Mammary epithelial cell (primary cell): ENCODE results near the gene GSTM2.

Experiments
- CTCF ChIP-seq, 2 donors: IDR thresholded peaks in 1 of 2; conservative IDR thresholded peaks in 1 of 2; 2 replicates each; pipeline ENCODE4 v1.5.1; 2011 to 2012; ENCODE audit warnings: inconsistent platforms in 2 of 2, low read length in 2 of 2, mild to moderate bottlenecking in 2 of 2, control low read depth in 1 of 2, low read depth in 1 of 2; ENCODE audit not compliant: insufficient read depth in 1 of 2; ENCODE audit errors: extremely low read depth in 1 of 2
- EZH2 ChIP-seq: IDR thresholded peaks from 2 replicates; pipeline ENCODE4 v1.6.1; 2012; ENCODE audit warnings: low read length, inconsistent platforms, borderline replicate concordance

GRCh38 chr1:109650609-109651008 is 17.2 kb upstream of the GSTM2 start:
- TF ChIP-seq CTCF (conservative IDR thresholded peaks at IDR 0.05 in 1 of 2, IDR thresholded peaks at IDR 0.05 in 1 of 2; ENCODE audit: extremely low read depth in 1 of 2, insufficient read depth in 1 of 2, low read depth in 1 of 2, low read length in 2 of 2) = no peak
- no peak for TF ChIP-seq EZH2
